GM21723 (cell line): ENCODE measurements around the gene DMGDH.
A peak's percentile ranks its signal among the peaks of the same experiment; 100 is the strongest.
"Not testable (repeated sequence)": the region's sequence is repeated elsewhere in the genome, so short reads cannot be mapped to it uniquely, and the experiment has no call there.

ENCODE experiments used
- ATAC-seq: cut with Tn5 transposase; IDR thresholded peaks from one replicate; pipeline ENCODE4 v1.9.1; 2021; ENCODE audit warnings: mild to moderate bottlenecking, moderate library complexity; ENCODE audit not compliant: unreplicated experiment

Gene DMGDH

DNA sequence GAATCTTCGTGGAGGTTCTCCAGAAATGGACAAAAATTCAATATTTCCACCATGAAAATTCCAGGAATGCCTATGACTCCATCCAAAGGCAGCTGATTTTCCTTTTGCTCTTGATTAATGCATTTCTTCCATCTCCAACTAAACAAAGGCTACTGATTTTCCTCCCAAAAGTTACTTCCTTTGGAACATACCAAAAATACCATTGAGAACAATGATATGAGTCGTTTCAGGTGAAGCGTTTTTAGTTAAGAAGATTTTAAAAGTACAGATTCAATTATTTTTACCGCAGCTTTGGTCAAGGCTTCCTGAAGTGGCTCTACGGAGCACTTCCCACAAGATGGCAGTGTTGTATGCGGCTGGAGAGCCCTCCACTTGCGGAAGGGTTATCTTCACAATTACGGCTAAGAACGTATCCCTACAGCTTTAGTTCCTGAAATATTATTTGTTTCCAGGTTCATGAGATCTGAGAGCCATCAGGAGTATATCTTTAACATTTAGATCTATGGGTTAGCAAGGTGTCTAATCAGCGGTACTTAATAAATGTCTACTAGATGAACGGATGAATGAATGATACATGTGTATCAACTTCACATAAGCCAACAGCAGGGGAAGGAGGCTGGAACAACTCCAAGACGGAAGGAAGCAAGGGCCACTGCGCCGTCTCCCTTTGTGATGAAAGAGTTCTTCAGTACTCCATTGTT is 48.5 kb downstream of the DMGDH start:
- ATAC-seq: no peak

DNA sequence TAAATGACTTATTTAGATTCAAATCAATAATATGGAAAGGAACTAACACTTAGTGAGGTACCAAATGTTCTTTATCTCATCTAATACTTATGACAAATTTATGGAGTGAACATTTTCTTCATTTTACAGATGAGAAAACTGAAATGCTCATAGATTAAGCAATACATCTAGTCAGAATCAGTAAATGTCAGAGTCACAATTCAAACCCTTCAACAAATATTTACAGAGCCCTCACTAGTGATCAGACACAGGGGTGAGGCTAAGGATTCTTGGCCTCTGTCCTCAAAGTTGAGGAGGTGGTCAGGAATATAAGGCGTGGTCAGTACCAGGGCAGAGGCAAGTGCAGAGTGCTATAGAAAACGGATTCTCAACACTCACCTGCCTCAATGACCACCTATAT is 54.8 kb downstream of the DMGDH start:
- ATAC-seq: no peak

DNA sequence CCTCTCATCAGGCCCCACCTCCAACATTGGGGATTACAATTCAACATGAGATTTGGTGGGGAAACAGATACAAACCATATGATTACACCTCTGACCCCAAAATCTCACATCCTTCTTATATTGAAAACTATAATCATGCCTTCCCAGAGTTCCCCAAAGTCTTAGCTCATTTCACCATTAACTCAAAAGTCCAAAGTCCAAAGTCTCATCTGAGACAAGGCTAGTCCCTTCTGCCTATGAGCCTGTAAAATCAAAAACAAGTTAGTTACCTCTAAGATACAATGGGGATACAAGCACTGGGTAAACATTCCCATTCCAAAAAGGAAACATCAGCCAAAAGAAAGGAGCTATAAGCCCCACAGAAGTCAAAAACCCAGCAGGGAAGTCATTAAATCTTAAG is 57.6 kb downstream of the DMGDH start:
- no peak for ATAC-seq

DNA sequence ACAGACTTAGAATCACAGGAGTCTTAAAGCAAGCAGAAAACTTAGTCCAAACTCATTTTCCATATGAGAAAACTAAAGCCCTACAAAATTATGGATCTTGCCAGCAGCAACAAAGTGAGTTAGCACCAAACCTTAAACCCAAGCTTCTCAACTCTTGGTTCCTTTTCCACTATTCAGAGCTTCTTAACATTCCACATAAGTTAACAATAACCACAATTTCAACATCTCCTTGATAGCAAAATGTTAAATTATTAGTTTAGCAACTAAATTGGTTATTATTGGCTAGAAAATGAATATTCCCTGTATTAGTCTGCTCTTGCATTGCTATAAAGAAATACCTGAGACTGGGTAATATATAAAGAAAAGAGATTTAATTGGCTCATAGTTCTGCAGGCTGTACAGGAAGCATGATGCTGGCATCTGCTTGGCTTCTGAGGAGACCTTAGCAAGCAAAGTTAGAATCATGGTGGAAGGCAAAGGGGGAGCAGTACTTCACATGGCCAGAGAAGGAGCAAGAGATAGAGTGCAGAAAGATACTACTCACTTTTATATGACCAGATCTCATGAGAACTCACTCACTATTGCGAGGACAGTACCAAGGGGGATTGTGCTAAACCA is 58.1 kb downstream of the DMGDH start:
- ATAC-seq: no peak

DNA sequence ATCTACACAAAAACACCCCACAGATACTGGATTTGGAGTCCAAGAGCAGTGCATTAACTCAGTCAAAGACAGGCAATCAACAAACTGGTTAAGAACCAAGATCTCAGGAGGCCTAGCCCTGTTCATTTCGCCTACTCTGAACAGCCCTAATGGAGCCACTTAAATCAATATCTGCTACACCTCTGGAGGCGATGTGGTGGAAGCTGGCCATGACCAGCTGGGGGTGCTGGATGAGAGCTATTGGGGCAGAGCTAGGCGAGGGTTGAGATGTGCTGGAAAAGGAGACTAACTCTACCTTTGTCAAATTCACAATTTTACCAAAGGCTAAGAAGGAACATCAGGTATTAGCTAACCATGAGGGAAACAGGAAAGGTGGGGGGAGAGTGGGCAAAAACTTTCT is 61.1 kb downstream of the DMGDH start:
- no peak for ATAC-seq

DNA sequence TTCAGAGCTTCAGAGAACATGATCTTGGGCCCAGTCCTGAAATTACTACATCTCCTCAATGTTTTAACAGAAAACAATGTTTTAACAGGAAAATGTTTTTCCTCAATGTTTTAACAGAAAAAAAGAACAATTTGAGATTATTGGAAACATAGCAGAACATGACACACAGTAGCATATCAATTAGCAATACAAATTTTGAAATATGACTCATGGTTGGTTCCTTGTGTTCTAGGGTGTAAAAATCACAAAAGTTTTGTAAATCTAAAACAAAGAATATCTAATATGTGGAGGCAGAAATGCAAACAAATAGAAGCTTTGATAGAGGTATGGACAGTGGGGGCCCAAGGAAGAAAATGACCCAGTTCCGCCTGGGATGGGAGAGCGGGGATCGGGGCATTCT is 61.6 kb downstream of the DMGDH start:
- ATAC-seq: no peak

DNA sequence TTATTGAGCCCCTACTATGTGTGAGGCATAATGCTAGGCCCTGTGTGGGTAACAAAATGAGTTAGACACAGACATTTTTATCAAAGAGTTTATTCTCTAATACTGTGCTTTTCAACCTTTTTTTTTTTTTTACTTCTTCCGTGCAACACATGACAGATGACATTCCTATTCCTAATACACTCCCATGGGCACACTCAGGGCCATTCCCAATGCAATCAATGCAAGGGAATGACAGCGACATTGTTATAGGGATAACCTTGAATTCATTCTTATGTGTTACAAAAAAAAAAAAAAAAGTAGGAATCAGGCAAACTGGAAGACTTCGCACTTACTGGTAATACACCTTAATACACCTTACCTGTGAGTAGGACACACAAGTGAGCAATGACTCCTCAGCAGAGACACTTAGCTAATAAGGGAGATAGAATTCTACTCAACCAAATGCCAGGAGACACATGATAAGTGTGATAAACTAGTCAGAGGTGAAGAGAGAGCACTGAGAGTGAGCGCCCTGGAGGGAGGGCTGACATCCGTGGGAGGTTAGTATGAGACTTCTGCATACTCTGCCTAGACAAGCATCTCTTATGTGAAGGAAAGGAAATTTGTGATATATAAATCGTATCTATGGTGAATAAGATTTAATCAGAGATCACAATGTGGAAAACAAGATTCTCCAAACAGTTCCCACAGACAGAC is 63.4 kb downstream of the DMGDH start:
- no peak for ATAC-seq

DNA sequence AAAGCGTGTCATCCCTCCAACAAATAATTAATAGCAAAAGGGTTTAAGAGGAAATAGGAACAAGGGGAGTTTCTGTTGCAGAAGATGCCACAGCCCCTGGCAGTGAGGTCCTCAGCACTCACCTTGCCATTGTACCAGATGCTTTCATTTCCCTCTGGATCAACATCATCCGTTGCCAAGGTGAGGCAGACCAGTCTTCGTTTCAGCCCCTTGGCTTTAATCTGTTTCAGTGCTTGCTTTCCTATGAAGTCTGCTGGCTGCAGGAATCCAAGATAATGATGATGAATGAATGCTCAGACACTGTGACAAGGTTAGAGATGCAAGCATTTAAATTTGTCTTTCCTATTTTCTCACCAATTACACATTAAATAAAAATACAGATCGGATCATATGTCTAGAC is 64.3 kb downstream of the DMGDH start:
- ATAC-seq: no peak

DNA sequence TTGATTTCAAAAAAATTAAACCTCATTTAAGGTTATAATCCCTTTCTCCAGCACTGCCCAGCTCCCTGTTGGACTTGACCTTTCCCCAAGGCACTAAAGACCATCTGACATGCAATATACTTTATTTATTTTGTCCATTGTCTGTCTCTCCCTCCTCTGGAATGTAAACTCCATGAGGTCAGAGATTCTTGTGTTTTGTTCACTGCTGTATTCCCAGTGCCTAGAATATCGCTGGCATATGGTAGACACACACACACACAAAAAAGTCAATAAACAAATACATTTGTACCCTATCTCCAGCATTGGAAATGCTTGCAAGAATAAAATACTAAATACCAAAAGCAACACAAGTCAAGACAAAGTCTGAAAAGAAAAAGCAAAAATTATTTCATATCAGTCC is 67.1 kb downstream of the DMGDH start:
- ATAC-seq: no peak

DNA sequence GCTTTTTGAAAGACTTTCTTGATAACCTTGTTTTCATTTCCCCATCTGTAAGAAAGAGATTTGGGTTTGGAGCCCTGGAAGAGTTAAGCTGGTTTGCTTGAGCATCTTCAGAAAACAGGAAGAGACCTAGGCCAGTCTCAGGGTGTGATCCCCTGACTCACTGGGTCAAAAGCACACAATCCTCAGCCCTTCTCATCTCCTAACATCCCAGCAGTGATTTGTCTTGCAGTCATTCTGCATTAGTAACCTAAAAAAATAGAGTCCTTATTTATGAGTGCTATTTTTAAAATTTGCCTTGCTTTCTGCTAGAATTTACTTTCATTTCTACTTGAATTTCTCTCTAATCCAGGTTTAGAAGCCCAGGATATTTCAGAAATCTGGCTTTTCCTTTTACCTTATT is 68.0 kb downstream of the DMGDH start:
- no peak for ATAC-seq

DNA sequence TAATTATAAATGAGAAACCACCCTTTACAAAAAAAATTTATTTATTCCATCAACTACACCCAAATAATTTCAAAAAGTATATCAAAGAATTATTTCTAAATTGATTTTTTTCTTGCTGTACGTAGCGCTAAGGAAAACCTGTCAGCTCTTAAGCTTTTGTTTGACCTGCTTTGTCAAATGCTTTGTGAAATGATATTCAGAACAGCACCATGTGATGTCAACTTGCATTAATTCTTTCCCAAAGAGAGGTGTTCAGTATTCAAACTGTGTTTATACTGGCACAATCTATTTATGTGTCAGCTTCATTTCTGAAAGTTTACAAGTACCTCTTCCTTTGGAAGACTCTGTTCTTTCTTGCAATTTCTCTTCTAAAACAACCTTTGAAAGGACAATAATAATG is 72.4 kb downstream of the DMGDH start:
- ATAC-seq: no peak

DNA sequence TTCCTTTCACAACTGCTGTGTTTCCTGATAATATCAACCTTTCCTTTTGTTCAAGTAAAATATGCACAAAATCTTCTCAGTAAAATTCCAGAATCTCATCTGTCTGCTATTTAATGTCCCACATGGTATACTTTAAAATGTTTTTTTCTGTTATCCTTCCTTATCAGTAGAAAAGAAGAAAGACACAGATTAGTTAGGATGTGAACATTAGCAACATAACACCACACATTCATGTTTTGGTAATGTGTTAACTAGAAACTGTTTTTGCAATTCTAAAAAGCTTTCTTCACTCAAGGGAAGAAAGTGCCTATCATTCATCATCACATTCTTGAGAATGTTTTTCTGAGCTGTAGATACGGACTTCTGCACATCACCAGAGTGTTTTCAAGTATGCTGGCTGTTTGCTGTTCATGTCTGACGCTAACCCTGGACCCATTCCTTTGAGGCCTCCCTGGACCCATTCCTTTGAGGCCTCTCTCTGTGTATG is 73.9 kb downstream of the DMGDH start:
- ATAC-seq: no peak

DNA sequence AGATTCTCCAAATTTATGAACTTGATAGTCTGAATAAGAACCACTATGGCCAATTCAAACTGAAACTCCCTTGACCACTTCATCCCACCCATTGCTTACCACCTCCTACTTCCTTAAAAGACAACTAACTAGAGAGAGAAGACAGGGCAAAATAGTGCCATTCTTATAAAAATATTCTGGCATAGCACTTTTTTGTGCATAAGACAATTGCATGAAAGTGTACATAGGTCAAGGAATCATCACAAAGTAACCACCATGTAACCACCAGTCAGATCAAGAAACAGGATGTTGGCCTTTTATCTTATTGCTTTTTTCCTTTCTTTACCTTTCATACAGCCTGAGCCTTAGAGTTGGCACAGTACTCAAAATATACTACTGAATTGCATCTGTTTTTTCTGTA is 76.3 kb downstream of the DMGDH start:
- no peak for ATAC-seq

DNA sequence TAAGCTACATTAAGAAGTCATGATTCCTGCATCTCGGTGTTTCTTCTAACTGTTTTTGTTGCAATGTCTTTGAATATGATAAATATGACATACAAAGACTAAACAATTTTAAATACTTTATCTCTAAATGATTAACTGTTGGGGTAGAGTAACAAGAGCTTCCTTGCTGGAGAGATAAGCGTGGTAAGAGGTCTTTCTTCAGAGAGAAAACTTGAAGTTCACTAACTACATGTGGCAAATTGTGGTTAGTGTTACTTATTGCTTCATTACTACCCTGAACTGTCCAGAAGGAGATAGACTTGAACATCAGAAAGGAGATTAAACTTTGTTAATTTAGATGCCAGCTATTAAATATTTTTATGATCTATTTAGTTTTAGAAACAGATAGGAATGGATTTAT is 77.3 kb downstream of the DMGDH start:
- ATAC-seq: no peak

DNA sequence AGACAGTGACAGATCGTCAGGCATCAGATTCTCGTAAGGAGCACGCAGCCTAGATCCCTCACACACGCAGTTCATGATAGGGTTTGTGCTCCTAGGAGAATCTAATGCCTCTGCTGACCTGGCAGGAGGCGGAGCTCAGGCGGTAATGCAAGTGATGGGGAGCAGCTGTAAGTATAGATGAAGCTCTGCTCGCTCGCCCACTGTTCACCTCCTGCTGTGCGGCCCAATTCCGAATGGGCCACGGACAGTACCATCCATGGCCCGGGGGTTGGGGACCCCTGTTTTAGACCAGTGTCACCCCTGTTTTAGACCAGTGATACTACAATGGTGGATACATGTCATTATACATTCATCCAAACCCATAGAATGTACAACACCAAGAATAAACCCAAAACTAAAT is 80.4 kb downstream of the DMGDH start:
- no peak for ATAC-seq

DNA sequence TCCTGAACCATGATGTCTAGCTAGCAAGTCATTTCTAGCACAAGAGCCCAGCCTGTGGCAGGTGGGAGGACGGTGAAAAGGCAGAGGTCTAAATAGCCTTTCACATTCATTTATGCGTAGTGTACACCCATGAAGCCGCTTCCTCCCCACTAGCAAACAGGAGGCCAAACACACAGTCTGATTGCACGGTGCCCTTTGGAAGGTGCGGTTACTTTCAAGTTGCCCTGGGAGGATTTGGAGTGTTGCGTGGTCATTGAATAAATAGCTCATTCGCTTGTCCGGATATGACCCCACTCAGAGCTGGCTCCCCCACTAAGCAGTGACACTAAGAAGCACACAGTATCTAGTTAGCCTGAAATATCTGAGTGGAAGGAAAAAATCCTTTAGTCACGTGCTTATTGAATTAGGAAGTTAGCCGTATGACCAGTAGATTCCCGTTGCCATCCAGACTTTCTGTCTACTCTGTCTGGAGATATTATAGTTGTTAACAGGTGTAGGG is 83.7 kb downstream of the DMGDH start:
- ATAC-seq: peak; percentile 46

DNA sequence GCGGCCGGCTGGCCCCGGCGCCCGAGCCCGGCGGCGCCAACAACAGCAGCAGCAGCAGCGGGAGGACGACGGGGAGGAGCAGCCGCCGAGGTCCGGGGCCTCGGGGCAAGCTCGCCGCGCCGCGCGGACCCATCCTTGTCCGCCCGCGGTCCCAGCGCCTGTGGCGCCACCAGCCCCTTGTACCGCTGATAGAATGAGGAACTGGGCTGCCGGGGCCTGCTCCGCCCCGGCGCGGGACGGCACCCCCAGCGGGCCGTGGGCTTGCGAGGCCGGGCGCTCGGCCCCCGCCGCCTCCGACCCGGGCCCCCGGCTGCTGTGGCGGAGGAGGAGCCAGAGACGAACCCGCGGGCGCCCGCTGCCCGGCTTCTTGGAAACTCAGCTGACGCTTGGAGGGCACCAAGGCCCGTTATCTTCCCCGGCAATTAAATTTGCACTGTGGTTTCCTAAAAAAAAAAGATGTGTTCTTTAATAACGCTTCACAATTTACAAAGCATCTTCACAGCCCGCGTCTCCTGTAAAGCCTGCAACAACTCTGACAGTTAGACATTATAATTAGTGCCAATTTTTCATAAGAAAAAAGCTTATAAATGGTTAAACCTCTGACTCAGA is 84.3 kb downstream of the DMGDH start, which contains the start of gene ARSB:
TSS of gene ARSB (minus strand) at position 195 of the 609 bp plus-strand sequence. CDS start at position 133, 62 bp downstream.
- peak; percentile 44 for ATAC-seq

DNA sequence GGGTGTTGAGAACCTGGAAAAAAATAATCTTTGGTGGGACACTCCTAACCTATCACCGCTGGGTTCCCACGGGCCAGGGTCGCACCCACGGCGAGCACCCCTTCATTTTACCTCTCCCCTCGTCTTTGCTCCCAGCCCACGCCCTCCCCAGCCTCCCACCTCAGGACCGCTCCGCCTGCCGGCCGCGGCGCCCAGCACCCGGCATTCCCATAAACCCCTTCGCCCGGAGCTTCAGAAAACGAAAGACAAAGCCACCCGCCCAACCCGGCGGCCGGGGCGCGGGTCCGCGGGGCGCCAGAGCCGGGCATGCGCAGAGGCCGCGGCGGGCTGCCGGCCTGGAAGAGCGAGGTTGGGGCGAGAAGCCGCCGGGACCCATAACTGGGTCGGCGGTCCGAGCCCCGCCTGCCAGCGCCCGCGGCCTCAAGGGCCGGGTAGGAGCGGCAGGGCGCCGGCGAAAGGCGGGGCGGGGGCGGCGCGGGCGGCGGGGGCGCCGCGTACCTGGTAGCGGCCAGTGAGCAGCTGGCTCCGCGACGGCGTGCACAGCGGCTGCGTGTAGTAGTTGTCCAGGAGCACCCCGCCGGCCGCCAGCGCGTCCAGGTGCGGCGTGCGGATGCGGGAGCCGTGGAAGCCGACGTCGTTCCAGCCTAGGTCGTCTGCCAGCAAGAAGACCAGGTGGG is 84.9 kb downstream of the DMGDH start:
- ATAC-seq: peak; percentile 68

DNA sequence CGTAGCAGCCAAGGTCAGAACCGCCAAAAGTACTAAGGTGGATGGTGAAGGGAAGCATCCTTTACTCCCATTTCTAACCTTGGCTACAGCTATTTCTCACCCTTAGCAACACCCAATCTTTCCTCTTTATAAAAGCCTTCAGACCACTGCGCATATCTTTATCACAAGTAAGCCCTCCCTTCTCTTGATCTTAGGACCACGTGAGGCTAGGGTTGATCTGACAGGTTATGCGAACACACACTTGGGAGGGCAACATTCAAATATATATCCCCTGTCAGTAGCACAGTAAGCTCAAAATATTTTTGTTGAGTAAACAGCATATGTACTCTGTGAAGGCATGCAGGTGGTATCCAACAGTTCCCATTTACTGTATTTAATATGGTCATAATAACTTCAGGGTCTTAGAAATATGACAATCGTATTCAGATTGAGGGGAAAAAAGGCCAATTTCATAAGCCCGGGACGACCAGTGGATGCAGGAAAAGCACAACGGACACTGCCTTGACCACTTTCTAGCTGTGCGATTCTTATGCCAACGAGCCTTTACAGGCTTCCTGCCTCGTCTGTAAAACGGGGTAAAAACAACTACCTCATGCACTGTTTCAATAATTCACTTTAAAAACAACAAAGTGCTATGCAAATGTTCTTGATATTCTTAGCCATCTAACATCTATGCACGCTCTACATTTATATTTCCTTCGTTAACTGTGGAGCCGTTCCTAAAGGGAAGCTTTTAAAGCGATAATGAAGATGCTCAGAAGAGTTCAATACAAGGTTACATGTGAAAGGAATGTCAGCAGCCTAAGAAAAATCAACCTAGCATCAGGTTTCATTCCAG is 85.7 kb downstream of the DMGDH start:
- peak; percentile 4 for ATAC-seq

DNA sequence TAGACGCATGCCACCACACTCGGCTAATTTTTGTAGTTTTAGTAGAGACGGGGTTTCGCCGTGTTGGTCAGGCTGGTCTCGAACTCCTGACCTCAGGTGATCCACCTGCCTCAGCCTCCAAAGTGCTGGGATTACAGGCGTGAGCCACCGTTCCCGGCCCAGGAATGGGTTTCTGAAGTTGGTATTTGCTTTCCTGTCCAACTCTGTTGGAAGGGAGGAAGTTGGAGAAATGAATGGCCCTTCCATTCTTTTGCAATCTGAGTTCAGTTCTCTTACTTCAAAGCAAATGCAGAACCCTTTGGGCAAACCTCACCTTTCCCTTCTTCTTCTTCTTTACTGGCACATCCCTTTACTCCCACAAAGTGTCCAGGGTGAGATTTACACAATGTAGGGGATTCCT is 86.3 kb downstream of the DMGDH start:
- not testable (repeated sequence) for ATAC-seq
